ENCODE results near the gene DPH6.
"Not testable (repeated sequence)": the region's sequence is repeated elsewhere in the genome, so short reads cannot be mapped to it uniquely, and the experiment has no call there.

The DPH6 gene

GRCh38 chr15:35485411-35485810 lies 60.6 kb downstream of the DPH6 start:
- DNase-seq (ENCODE audit: low spot score) (no peak), FAIRE-seq (no peak)

- no peak for FAIRE-seq
- no peak for DNase-seq (ENCODE audit: low spot score)
These were observed 61.6 kb downstream of the DPH6 start for GRCh38 chr15:35484231-35484945.

GRCh38 chr15:35481992-35482391 lies 64.0 kb downstream of the DPH6 start:
- DNase-seq (ENCODE audit: low spot score) (peak; percentile 16), FAIRE-seq (no peak)

- DNase-seq (ENCODE audit: low spot score) (no peak), FAIRE-seq (no peak)
These were observed 64.9 kb downstream of the DPH6 start for GRCh38 chr15:35481064-35481463.

DNA sequence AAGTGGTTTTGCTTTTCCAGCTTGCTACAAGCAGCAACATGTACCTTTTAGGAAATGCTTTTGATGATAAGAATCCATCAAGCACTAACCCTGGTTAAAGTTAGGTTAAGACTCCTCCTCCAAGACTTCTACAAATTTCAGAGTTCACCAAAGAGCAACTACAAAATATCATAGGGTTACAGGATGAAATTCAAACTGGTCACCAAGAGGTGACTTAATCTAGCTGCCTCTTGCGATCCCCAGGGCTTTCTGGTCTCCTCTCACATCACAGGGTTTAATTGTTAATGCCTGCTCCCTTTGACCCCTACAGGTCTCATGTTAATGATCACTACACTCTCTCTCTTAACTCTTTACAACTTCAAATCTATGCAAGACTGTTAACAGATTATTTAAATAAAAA lies 66.5 kb downstream of the DPH6 start:
- FAIRE-seq (no peak), DNase-seq (ENCODE audit: low spot score) (no peak)

GRCh38 chr15:35477312-35478262 lies 68.4 kb downstream of the DPH6 start:
- no peak for DNase-seq (ENCODE audit: low spot score)
- no peak for FAIRE-seq

- DNase-seq (ENCODE audit: low spot score), result no peak
- FAIRE-seq, result no peak
These were observed 74.9 kb downstream of the DPH6 start for GRCh38 chr15:35471024-35471423.

- FAIRE-seq (no peak), DNase-seq (ENCODE audit: low spot score) (no peak)
These were observed 75.5 kb downstream of the DPH6 start for GRCh38 chr15:35470441-35470840.

- FAIRE-seq, result no peak
- DNase-seq (ENCODE audit: low spot score), result no peak
These were observed 79.5 kb downstream of the DPH6 start for GRCh38 chr15:35466476-35466875.

DNA sequence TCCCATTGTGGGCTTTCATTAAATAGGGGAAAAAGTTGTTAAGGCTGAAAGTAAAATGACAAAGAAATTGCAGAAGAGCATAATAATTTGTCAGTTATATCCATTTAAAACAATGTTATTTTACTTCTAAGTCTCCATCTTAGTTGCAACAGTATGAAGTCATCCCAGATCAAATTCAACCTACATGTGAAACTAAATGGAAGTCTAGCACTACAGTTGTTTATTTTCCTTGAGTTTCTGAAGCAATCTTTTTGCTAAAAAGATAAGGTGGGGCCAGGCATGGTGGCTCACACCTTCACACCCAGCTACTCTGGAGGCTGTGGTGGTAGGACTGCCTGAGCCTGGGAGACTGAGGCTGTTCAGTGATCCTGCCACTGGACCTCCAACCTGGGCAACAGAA lies 80.2 kb downstream of the DPH6 start:
- DNase-seq (ENCODE audit: low spot score) (no peak), FAIRE-seq (no peak)

GRCh38 chr15:35460616-35461015 lies 85.3 kb downstream of the DPH6 start:
- no peak for FAIRE-seq

DNA sequence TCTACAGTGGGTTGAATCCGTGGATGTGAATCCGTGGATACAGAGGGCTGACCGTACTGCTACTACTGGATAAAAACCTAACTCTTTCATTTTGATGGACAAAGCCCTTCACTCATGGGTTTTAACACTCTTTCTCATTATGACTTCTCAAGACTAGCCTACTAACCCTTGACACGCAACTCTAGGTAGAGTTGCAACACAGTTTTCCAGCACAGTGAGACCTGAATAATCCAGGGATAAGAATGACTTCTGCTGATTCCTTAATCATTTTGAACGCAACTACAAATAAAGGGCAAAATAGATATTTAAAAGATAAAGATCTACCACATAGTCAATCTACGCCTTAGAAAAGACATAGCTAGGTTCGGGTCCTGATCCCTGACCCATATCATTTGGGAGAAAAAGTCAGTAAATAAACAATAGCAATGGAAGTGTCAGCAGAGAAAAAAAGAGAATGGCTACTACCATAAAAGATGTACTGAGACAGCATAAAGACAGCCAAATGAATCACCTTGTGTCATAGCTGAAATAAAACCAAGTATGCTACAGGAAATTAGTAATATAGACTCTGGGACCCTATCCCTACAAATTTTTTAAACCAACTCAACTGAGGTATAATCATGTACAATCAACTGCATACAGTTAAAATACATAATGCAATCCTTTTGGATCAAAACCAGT lies 87.6 kb downstream of the DPH6 start:
- no peak for FAIRE-seq
- DNase-seq (ENCODE audit: low spot score), result no peak

More at GRCh38 chr15:35460616-35461015, 85.3 kb downstream of the DPH6 start:
- no peak for DNase-seq (ENCODE audit: low spot score)

DNA sequence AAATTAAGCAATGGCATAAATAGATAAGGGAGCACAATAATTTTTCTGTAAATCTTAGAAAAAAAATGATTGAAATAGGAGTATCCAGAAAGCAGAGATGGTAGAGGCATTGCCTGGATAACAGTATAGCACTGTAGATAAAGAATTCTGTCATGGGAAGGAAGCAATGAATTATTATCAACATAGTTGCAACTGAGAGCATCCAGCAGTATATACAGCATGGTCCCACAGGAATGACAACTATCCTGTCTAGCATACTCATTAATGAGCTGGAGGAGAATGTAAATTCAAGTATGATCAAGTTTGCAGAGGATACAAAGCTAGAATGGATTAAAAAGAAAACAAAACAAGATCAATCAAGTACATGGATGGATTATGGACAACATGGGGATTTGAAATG lies 90.8 kb downstream of the DPH6 start:
- no peak for DNase-seq (ENCODE audit: low spot score)
- no peak for FAIRE-seq

DNA sequence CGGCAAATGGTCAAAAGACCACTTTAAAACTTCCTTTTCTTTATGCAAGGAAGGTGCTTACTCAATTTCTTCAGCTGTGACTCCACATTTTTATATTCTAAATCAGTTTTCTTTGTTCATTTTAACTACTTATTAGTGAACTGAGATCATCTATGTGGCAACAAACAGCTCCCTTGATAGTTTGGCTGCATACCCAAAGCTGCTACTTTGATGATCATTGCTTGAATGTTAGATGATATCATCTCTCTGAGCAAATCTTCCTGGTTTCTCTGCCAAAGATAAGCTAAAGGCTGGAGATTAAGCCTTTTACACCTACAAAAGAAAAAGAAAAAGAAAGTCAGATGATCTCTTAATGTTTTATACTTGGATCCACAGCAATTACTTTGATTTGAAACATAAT lies 95.5 kb downstream of the DPH6 start:
- FAIRE-seq, result no peak
- DNase-seq (ENCODE audit: low spot score), result no peak

GRCh38 chr15:35448294-35448693 lies 97.7 kb downstream of the DPH6 start:
- FAIRE-seq, result no peak
- no peak for DNase-seq (ENCODE audit: low spot score)

DNA sequence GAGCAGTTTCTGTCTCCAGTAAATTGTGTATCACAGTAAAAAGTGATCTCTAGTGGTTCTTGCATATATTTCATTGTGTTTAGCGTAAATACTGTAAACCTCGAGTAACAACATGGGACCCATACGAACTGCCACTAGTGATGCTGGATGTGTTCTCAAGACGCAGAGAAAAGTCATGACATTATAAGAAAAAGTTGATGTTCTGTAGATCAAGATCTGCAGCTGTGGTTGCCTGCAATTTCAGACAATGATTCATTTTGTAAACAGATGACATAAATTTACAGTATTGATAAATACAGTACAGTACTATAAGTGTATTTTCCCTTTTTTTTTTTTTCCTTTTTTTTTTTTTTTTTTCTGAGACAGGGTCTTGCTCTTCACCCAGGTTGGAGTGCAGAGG lies 100.1 kb downstream of the DPH6 start:
- DNase-seq (ENCODE audit: low spot score) (no peak), FAIRE-seq (no peak)

DNA sequence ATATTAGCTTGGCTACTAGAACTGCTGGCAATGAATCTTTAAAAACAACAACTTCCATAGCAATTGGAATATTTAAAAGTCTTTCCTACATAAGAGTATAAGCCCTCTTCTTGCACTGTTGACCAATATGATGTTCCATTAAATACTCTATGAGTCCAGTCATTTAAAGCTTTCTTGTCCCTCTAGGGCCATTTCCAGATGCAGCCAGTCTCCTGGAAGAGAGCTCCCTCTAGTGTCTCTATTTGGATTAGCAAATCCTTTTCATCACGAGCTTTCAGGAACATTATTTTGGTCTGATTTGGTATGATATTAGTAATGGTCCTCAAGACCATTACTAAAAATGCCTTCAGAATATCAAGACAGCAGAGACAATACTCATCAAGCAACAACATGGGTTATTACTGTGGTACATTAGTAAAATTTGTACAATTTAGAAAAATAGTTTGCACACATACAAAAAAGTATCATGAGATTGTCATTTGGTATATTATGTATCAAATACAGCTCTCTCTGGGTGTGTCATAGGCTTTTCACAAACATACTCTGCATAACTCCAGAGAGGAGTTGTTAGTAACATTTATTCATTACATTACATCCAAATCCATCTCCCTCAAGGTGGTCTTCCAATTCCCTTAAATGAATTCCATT lies 101.3 kb downstream of the DPH6 start:
- peak; percentile 27 for DNase-seq (ENCODE audit: low spot score)
- FAIRE-seq, result no peak

- DNase-seq (ENCODE audit: low spot score) (no peak), FAIRE-seq (no peak)
These were observed 102.6 kb downstream of the DPH6 start for GRCh38 chr15:35443376-35443775.

- FAIRE-seq (no peak), DNase-seq (ENCODE audit: low spot score) (no peak)
These were observed 103.2 kb downstream of the DPH6 start for GRCh38 chr15:35442742-35443141.

GRCh38 chr15:35441279-35441678 lies 104.7 kb downstream of the DPH6 start:
- FAIRE-seq; DNase-seq (ENCODE audit: low spot score): not testable (repeated sequence)

GRCh38 chr15:35440265-35440664 lies 105.7 kb downstream of the DPH6 start:
- no peak for DNase-seq (ENCODE audit: low spot score)
- FAIRE-seq, result no peak
